ENCODE results near the gene ZFP92. TPM values are rescaled to one million over a fixed set of nuclear protein-coding genes. Genes with fewer than 3 reads are reported as not detected.
"Not testable (repeated sequence)": the region's sequence is repeated elsewhere in the genome, so short reads cannot be mapped to it uniquely, and the experiment has no call there.

Gene ZFP92
- total and polyA plus RNA-seq, 4 donors, result 0.23 to 0.99 (median 0.81) TPM

DNA sequence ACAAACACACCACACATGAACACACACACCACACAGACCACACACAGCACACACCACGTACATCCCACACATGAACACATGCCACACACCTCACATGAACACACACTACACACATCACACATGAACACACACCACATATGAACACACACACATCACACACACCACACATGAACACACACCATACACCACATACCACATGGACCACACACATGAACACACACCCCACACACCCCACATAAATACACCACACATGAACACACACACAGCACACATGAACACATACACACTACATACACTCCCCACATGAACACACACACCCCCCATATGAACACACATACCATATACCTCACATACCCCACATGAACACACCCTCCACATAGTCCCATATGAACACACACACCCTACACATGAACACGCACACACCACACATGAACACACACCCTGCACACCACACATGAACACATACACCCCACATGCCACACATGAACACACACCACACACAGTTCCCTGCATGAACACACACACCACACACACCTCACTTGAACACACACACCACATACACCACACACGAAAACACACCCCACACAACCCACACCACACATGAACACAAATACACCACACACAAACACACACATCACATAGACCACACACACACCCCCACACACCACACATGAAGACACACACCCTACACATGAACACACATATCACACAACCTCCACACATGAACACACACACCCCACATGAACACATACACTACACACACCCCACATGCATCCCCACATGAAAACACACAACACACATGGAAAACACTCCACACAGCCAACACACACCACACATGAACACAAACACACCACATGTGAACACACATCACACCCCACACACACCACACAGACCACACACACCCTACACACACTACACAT lies 28.4 kb upstream of the ZFP92 start:
- no peak overlapping the region for H3K27ac ChIP-seq (ENCODE audit: low read depth in 1 of 2, low read length in 2 of 2)
- intact Hi-C loops (cut with DNase I), result no loop called here
- WGBS, 2 donors, result 82 to 87% methylated on average over 3 of the region's 3 CpGs

DNA sequence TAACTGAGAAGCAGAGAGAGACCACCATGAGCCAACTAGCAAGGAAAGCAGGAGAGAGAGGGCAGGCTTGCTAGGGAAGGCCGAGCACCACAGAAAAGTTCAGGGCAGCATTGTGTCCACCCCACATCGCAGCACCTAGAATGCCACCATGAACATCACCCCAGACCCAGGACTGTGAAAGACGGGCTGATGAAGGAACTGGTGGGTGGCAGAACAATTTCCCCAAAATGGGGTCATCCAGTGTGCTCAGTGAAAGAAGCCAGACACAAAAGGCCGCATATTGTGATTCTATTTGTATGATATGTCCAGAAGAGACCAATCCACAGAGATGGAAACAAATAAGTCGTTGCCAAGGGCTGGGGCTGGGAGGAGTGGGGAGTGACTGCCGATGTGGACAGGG lies 26.9 kb upstream of the ZFP92 start:
- Histone ChIP-seq H3K9me3 (ENCODE audit: control insufficient read depth, low read length) (no peaks in the 10 kb centered on the region), H3K4me1 (ENCODE audit: control insufficient read depth in 1 of 2, insufficient read depth in 2 of 2, low read length in 2 of 2) (no peaks in the 10 kb centered on the region), H3K4me3 (ENCODE audit: low read length in 2 of 2) (no peak overlapping the region), H3K36me3 (ENCODE audit: control insufficient read depth in 1 of 2, insufficient read depth in 2 of 2, low read length in 1 of 2) (no peaks in the 10 kb centered on the region), H3K27ac (ENCODE audit: low read depth in 1 of 2, low read length in 2 of 2) (no peak overlapping the region), H3K27me3 (ENCODE audit: control insufficient read depth in 1 of 2, insufficient read depth in 2 of 2, low read length in 1 of 2) (no peaks in the 10 kb centered on the region)
- DNase-seq (no peak), ATAC-seq (ENCODE audit: low FRiP score) (no peak)
- intact Hi-C loops (cut with DNase I), result no loop called here
- 88 to 95% methylated on average over 6 of the region's 6 CpGs for WGBS, 2 donors

More for the DNA sequence above, 28.4 kb upstream of the ZFP92 start:
- ATAC-seq (ENCODE audit: low FRiP score) (no peak), DNase-seq (no peak)
- H3K9me3 ChIP-seq (ENCODE audit: control insufficient read depth, low read length), result no peaks in the 10 kb centered on the region
- H3K36me3 ChIP-seq (ENCODE audit: control insufficient read depth in 1 of 2, insufficient read depth in 2 of 2, low read length in 1 of 2), result no peaks in the 10 kb centered on the region
- no peak overlapping the region for H3K4me3 ChIP-seq (ENCODE audit: low read length in 2 of 2)
- no peaks in the 10 kb centered on the region for H3K4me1 ChIP-seq (ENCODE audit: control insufficient read depth in 1 of 2, insufficient read depth in 2 of 2, low read length in 2 of 2)
- no peaks in the 10 kb centered on the region for H3K27me3 ChIP-seq (ENCODE audit: control insufficient read depth in 1 of 2, insufficient read depth in 2 of 2, low read length in 1 of 2)

DNA sequence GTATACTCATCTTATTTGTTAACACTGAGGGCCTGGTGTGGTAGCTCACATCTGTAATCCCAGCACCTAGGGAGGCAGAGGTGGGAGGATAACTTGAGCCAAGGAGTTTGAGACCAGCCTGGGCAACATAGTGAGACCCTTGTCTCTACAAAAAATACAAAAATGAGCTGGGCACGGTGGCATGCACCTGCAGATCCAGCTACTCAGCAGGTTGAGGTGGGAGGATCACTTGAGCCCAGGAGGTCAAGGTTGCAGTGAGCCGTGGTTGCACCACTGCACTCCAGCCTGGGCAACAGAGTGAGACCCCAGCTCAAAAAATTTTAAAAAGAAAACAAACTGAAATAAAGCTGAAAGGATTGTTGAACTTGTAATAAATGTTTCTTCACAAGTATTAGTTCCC lies 26.3 kb upstream of the ZFP92 start:
- H3K27ac ChIP-seq (ENCODE audit: low read depth in 1 of 2, low read length in 2 of 2); DNase-seq; H3K36me3 ChIP-seq (ENCODE audit: control insufficient read depth in 1 of 2, insufficient read depth in 2 of 2, low read length in 1 of 2); H3K9me3 ChIP-seq (ENCODE audit: control insufficient read depth, low read length); ATAC-seq (ENCODE audit: low FRiP score); H3K4me1 ChIP-seq (ENCODE audit: control insufficient read depth in 1 of 2, insufficient read depth in 2 of 2, low read length in 2 of 2); H3K27me3 ChIP-seq (ENCODE audit: control insufficient read depth in 1 of 2, insufficient read depth in 2 of 2, low read length in 1 of 2); intact Hi-C loops (cut with DNase I); H3K4me3 ChIP-seq (ENCODE audit: low read length in 2 of 2): not testable (repeated sequence)
- WGBS, 2 donors, result 66 to 83% methylated on average over 2 of the region's 2 CpGs

DNA sequence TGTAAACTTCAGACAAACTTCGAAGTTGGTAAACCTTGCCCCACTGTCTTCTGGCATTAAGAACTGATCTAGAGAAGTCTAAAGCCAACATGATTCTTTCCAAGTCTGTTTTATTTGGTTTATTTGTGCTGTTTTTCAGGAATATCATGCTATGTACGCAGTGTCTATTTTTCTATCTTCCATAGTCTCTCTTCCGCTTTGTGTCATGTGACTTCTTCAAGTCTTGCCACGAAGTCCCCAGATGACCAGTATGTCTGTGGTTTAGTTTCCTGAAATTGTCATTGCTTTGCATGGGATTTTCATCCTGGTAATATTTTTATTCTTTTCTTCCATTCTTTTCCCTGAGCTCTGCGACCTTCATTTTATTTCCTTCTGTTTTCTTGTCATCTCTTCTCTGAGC lies 25.2 kb upstream of the ZFP92 start:
- DNase-seq, result no peak
- H3K36me3 ChIP-seq (ENCODE audit: control insufficient read depth in 1 of 2, insufficient read depth in 2 of 2, low read length in 1 of 2), result no peaks in the 10 kb centered on the region
- no peaks in the 10 kb centered on the region for H3K9me3 ChIP-seq (ENCODE audit: control insufficient read depth, low read length)
- ATAC-seq (ENCODE audit: low FRiP score), result no peak
- no peak overlapping the region for H3K27ac ChIP-seq (ENCODE audit: low read depth in 1 of 2, low read length in 2 of 2)
- intact Hi-C loops (cut with DNase I), result no loop called here
- H3K4me1 ChIP-seq (ENCODE audit: control insufficient read depth in 1 of 2, insufficient read depth in 2 of 2, low read length in 2 of 2), result no peaks in the 10 kb centered on the region
- H3K4me3 ChIP-seq (ENCODE audit: low read length in 2 of 2), result no peak overlapping the region
- H3K27me3 ChIP-seq (ENCODE audit: control insufficient read depth in 1 of 2, insufficient read depth in 2 of 2, low read length in 1 of 2), result no peaks in the 10 kb centered on the region
- 82 to 89% methylated on average over 5 of the region's 5 CpGs for WGBS, 2 donors

DNA sequence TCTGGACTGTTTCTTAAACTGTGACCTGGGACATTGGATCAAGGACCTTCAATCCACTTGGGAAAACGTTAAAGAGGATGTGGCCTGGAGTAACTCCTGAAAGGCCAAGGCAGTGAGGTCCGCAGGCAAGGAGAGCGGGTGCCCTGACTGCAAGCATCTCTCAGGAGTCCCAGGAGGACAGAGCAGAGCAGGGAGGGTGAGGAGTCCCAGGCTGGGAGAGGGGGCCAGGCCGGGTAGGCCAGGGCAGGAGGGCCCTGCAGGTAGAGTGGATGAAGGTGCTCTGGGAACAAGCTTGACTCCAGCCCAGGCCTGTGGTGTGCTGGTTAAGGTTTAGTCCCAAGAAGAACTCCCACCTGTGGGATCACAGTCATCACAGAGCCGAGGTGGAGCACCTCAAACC lies 23.9 kb upstream of the ZFP92 start:
- no peak overlapping the region for H3K4me3 ChIP-seq (ENCODE audit: low read length in 2 of 2)
- WGBS, 2 donors, result 73 to 78% methylated on average over 5 of the region's 5 CpGs
- peak; percentile 44 for ATAC-seq (ENCODE audit: low FRiP score)

DNA sequence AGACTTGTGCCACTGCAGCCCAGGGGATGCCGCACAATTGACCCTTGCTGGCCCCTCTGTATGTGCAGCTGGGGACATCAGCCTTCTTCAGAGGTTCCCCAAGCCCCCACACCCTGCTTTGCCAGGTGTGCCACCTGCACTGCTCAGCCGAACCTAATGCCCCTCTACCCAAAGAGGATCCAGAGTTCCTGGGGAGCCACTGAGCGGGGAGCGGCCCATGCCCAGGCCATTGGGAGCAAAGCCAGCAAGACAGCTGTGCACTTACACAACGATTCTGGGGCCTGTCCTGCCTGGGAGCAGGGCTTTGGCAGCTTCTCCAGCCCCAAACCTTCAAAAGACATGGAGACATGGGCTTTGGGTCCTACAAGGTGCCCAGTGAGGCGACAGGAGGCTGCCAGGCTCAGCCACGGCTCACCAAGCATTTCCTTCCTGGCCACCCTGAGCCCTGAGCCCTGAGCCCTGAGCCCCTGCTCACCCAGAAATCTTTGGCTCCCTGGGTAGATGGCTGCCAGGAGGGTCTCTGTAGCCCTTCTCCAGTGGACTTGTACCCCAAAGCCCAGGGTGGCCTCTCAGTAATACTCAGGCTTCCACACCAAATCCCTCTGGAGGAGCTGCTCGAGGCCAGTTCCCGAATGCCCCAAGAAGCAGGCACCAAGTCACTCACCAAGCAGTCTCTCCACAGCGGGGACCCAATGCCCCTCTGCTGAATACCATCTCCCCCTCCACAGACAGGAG lies 23.1 kb upstream of the ZFP92 start:
- Histone ChIP-seq H3K9me3 (ENCODE audit: control insufficient read depth, low read length) (no peaks in the 10 kb centered on the region), H3K27ac (ENCODE audit: low read depth in 1 of 2, low read length in 2 of 2) (no peak overlapping the region), H3K27me3 (ENCODE audit: control insufficient read depth in 1 of 2, insufficient read depth in 2 of 2, low read length in 1 of 2) (no peaks in the 10 kb centered on the region), H3K4me3 (ENCODE audit: low read length in 2 of 2) (no peak overlapping the region), H3K36me3 (ENCODE audit: control insufficient read depth in 1 of 2, insufficient read depth in 2 of 2, low read length in 1 of 2) (no peaks in the 10 kb centered on the region), H3K4me1 (ENCODE audit: control insufficient read depth in 1 of 2, insufficient read depth in 2 of 2, low read length in 2 of 2) (no peaks in the 10 kb centered on the region)
- intact Hi-C loops (cut with DNase I), result no loop called here
- WGBS, 2 donors, result 79 to 89% methylated on average over 10 of the region's 10 CpGs
- peak; percentile 11 for ATAC-seq (ENCODE audit: low FRiP score)
- no peak for DNase-seq

More for the DNA sequence above, 23.9 kb upstream of the ZFP92 start:
- no peak overlapping the region for H3K27ac ChIP-seq (ENCODE audit: low read depth in 1 of 2, low read length in 2 of 2)
- no peaks in the 10 kb centered on the region for H3K27me3 ChIP-seq (ENCODE audit: control insufficient read depth in 1 of 2, insufficient read depth in 2 of 2, low read length in 1 of 2)
- intact Hi-C loops (cut with DNase I), result no loop called here
- H3K9me3 ChIP-seq (ENCODE audit: control insufficient read depth, low read length), result no peaks in the 10 kb centered on the region
- no peak for DNase-seq
- no peaks in the 10 kb centered on the region for H3K4me1 ChIP-seq (ENCODE audit: control insufficient read depth in 1 of 2, insufficient read depth in 2 of 2, low read length in 2 of 2)
- H3K36me3 ChIP-seq (ENCODE audit: control insufficient read depth in 1 of 2, insufficient read depth in 2 of 2, low read length in 1 of 2), result no peaks in the 10 kb centered on the region

DNA sequence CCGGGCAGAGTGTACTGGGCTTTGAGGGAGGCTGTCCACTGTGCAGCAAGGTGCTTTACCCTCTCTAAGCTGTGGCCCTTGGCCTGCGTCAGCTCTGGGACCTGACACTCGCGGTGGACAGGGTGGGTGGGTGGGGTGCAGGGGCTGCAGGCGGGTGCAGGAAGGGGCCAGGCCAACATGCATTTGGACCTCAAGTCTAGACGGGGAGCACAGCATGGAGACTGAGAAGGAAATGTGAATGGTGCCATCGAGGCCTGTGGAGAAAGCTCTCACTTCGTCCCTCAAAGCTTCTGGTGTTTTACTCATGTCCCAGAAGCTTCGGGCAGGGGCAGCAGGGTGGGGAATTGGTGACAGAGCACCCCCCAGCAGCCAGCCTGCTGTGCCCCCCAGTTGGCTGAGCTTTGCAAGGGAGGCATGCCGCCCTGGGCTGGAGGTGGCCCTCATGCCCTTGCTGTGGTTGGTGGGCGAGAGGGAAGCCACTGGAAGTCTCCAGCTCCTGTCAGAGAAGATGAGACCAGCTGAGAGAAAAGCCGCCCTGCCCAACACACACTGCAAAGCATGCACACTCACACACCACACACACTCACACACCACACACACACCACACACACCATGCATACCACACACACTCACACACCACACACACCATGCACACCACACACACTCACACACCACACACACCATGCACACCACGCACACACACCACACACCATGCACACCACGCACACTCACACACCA lies 22.4 kb upstream of the ZFP92 start:
- Histone ChIP-seq H3K9me3 (ENCODE audit: control insufficient read depth, low read length) (no peaks in the 10 kb centered on the region), H3K36me3 (ENCODE audit: control insufficient read depth in 1 of 2, insufficient read depth in 2 of 2, low read length in 1 of 2) (no peaks in the 10 kb centered on the region), H3K27me3 (ENCODE audit: control insufficient read depth in 1 of 2, insufficient read depth in 2 of 2, low read length in 1 of 2) (no peaks in the 10 kb centered on the region), H3K27ac (ENCODE audit: low read depth in 1 of 2, low read length in 2 of 2) (no peak overlapping the region), H3K4me1 (ENCODE audit: control insufficient read depth in 1 of 2, insufficient read depth in 2 of 2, low read length in 2 of 2) (no peaks in the 10 kb centered on the region), H3K4me3 (ENCODE audit: low read length in 2 of 2) (no peak overlapping the region)
- intact Hi-C loops (cut with DNase I), result no loop called here
- no peak for DNase-seq
- WGBS, 2 donors, result 90 to 91% methylated on average over 14 of the region's 14 CpGs
- ATAC-seq (ENCODE audit: low FRiP score), result no peak

DNA sequence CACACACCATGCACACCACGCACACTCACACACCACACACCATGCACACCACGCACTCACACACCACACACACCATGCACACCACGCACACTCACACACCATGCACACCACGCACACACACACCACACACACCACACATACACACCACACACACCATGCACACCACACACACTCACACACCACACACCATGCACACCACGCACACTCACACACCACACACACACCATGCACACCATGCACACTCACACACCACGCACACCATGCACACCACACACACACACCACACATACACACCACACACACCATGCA lies 21.9 kb upstream of the ZFP92 start:
- WGBS, 2 donors, result 98% methylated on average over 6 of the region's 6 CpGs
- ATAC-seq (ENCODE audit: low FRiP score); H3K27ac ChIP-seq (ENCODE audit: low read depth in 1 of 2, low read length in 2 of 2); H3K4me3 ChIP-seq (ENCODE audit: low read length in 2 of 2); intact Hi-C loops (cut with DNase I); H3K4me1 ChIP-seq (ENCODE audit: control insufficient read depth in 1 of 2, insufficient read depth in 2 of 2, low read length in 2 of 2); DNase-seq; H3K9me3 ChIP-seq (ENCODE audit: control insufficient read depth, low read length); H3K27me3 ChIP-seq (ENCODE audit: control insufficient read depth in 1 of 2, insufficient read depth in 2 of 2, low read length in 1 of 2); H3K36me3 ChIP-seq (ENCODE audit: control insufficient read depth in 1 of 2, insufficient read depth in 2 of 2, low read length in 1 of 2): not testable (repeated sequence)
